SIG-M5 treated with dmso at 0.1 percent for 504 hours (cell line): Measurements from ENCODE around the gene CCDC70.

ENCODE experiments used
- DNase-seq: peaks from one replicate; lab custom pipeline; 2025; ENCODE audit not compliant: unreplicated experiment; lab: John Stamatoyannopoulos, UW

CCDC70 gene

DNA sequence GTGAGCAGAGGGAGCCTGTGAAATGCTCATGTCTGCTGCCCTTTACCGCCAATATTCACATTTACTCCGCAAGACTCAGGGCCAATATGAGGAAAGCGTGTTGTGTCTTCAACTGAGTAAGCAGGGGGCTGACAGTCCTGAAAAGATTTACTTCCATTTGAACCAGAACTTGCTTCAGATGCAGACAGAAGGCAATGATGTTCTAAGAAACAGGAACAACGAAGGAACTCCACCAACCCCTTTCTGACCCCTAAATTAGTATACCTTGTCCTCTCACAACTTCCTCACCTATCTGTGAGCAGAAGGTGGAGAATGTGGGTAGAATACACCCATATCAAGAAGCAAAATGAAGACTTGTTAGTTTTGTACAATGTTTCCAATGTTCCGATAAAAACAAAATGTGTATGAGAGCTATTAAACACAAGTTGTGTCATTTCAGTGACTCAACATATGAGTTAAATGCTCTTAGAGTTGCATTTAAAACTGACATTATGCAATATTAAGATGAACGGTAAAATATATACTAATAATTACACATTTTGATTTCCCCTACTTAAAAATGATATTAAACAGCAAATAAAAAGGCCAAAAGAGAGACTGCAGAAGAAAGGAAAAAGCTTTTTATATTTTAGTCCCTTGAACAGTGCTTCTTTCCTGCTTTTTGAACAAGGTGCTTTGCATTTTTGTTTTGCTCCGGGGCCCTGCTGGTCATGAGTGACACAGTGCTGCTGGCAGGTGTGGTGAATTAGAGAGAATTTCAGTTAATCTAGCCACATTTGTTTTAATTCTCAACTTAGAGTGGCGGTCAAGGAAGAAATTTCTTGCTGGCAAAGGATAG lies 32.8 kb upstream of the CCDC70 start:
- DNase-seq = peak; percentile 15

DNA sequence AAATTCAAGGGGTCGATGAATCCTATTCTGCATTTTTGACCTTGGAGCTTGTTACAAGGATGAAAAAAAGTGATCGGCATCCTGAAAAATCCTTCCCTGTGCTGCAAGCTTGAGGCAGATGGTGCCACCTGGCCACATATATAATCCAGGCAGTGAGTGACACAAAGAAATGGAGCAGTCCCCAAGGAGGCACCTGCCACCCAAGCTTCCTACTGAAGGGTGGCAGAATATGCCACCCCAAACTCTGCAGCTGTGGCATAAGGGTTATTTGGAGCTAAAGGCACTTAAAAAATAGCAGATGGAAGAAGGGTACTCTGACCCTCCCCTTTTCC lies 32.2 kb upstream of the CCDC70 start:
- no peak for DNase-seq

DNA sequence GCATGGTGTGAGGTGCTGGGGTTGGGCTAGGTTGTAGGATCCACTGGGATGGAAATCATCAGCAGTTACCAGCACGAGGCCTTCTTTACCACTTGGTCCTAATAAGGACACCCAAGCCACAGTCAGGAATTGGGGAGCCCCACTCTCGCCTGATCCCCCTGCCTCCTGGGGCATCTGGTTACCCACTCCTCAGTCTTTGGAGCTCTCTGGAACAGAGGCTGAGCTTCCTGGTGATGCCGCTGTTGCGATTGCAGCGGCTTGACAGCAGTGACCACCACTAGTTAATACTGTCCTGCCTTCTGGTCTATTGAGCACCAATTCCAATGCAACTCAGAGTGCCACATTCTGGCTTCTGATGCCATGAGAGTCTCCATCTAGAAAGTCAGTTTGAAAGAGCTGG lies 30.2 kb upstream of the CCDC70 start:
- DNase-seq = no peak

GRCh38 chr13:51832471-51833152 lies 29.2 kb upstream of the CCDC70 start:
- DNase-seq = peak; percentile 78

- no peak for DNase-seq
Measured at GRCh38 chr13:51833980-51834379, 27.8 kb upstream of the CCDC70 start.

GRCh38 chr13:51834581-51835171 lies 27.1 kb upstream of the CCDC70 start:
- DNase-seq = no peak

- DNase-seq = no peak
Measured at GRCh38 chr13:51837016-51837415, 24.8 kb upstream of the CCDC70 start.

- DNase-seq = no peak
Measured at GRCh38 chr13:51838240-51838846, 23.4 kb upstream of the CCDC70 start.

DNA sequence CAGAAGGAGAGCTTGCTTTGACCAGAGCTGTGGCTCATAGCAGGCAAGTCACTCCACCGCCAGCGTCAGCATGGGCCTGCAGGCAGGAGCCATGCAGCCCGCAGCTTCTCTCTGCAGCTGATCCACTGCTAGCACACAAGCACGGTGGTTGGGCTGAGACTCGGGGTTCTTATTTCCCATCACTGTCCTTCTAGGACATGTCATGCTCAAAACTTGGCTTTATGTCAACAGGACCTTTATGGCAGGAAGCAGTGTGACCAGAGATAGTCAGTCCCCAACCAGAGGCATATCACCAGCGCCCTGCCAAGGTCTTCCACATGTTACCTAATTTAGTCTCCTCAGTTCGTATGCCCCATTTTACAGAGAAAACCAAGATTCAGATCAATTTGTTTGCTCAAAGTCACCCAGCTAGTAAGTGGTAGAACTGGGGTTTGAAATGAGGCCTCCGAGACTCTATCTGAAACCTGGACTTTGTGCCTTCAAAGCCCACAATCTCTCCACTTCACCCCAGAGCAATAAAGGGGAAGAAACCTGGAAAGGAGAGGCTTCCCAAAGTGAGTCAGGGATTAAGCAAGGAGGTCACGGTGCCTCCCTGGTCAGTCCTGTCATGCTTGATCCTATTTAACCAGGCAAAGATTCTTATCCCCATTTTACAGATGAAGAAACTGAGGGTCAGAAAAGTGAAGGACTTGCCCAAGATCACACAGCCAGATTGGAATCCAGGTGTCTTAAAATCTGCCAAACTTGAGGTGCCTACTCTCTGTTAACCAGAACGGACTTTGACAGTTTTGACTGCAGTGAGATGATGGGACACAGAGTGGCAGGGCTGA lies 21.8 kb upstream of the CCDC70 start:
- DNase-seq = no peak

- no peak for DNase-seq
Measured at GRCh38 chr13:51840917-51841316, 20.9 kb upstream of the CCDC70 start.

DNA sequence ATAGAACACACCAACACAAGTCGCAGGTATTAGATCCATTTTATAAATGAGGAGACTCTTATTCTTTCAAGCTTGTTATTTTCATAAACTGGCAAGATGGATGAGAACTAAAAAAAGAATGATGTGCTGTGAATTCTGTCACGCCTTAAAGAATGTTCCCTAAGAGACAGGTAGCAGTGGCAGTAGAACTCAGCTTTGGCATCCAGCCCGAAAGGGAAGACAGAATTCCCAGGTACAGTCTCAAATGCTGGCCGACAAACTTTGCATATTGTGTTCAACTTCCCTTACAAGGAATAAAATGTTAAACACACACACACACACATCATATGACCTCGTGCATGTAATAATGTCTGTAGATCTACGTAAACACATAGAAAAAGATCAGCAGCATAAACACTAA lies 20.0 kb upstream of the CCDC70 start:
- no peak for DNase-seq

- no peak for DNase-seq
Measured at GRCh38 chr13:51843529-51843928, 18.2 kb upstream of the CCDC70 start.

GRCh38 chr13:51844862-51845573 lies 16.8 kb upstream of the CCDC70 start, which contains the start of gene TMEM272:
TMEM272 (minus strand) TSS chr13:51845177; CDS start chr13:51838530, 6,647 bp downstream.
- DNase-seq = peak; percentile 8

- no peak for DNase-seq
Measured at GRCh38 chr13:51845574-51846318, 16.0 kb upstream of the CCDC70 start.

- no peak for DNase-seq
Measured at GRCh38 chr13:51846756-51847155, 15.0 kb upstream of the CCDC70 start.

DNA sequence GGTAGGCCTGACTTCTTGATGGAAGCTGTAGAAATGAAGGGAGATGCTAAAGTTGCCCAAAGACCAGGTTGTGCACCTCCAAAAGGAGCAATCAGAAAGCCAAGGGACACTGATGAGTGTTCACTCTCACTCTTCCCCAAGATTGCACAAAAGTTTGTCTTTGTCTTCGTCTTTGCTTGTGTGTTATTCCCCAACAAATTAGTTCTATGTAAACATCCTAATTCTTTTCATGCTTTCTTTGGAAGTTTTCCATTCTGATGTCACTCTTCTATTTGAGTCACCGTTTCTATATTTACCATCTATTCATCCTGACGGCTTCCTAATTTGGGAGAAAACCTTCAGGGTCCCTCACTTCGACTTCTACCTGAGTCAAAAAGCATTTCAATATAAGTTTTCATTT lies 13.1 kb upstream of the CCDC70 start:
- no peak for DNase-seq

DNA sequence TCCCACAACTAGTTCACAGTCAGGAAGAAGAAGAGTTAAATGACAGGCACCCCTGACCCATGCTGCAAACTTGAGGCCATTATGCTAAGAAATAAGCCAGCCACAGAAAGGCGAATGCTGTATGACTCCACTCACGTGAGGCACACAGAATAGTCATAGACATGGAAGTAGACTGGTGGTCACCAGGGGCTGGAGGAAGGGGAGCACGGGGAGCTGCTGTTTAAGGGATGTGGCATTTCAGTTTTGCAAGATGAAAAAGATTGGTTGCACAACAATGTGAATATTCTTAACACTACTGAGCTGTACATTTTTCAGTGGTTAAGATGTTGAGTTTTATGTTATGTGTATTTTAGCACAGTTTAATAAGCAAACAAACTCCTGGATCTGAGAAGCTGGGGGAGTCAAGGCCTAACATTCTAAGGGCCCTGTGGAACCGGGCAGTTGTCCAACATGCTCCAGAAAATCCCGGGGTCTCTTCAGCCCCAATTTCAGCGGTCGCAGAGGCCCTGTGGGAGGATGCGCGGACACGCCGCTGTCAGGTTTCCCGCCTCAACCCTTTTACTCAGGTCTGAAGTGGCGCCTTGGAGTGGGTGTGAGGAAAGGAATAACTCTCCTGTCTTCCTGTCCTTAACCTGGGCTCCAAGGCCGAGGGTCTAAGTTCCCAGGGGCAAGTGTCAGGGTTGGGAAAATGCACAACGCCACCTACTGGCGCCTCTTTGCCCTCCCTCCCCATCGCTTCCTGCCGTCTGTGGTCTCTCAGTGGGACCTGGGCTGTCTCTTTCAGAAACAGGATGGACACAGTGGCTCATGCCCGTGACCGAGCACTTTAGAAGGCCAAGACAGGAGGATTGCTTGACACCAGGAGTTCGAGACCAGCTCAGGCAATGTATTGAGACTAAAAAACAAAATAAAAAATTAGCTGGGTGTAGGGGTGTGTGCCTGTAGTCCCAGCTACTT lies 12.3 kb upstream of the CCDC70 start:
- peak; percentile 22 for DNase-seq

DNA sequence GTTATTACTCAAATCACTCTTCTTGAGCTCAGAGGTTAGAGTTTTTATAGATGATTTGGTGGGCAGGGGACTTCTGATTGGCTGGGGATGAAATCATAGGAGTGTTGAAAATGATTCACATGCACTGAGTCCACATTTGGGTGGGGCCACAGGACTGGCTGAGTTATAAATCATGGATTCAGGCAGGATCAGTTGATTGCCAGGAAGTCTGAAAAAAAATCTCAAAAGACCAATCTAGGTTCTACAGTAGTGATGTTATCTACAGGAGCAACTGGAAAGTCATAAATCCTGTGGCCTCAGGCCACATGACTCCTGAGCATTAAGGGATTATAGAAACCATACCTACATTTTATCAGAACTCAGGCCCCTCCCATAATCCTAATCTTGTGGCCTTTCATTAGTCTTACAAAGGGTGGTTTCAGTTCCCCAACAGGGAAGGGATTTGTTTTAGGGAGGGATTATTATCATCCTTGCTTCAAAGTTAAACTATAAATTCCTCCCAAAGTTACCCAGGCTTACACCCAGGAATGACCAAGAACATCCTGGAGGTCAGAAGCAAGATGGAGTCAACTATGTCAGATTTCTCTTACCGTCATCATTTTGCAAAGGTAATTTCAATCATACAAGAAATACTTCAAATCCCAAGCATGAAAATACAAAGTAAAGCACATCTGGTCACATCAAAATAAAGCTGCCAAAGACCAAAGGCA lies 5.6 kb upstream of the CCDC70 start:
- DNase-seq = no peak
